Coronary artery (tissue), 2 donors: ENCODE data around the gene EXOSC7.
A peak's percentile ranks its signal among the peaks of the same experiment; 100 is the strongest.

ENCODE experiments used
- DNase-seq: peaks from one replicate; pipeline ENCODE4 v3.0.0-alpha.2; 2017; ENCODE audit warnings: low spot score
- H3K27ac ChIP-seq, 2 donors: fragments of 200-600 bp; sonication (generic); one replicate each; pipeline ENCODE4 v1.5.1; 2016 to 2019
- H3K4me3 ChIP-seq: fragments of 200-600 bp; sonication (generic); 2 replicates; pipeline ENCODE4 v1.5.1; 2016; ENCODE audit warnings: mild to moderate bottlenecking, moderate library complexity
- TF ChIP-seq, protein P1 (sequence below): fragments of 200-600 bp; sonication (generic); IDR thresholded peaks from one replicate; pipeline ENCODE4 v1.5.1; 2019; ENCODE audit warnings: antibody characterized with exemption

EXOSC7 gene

DNA sequence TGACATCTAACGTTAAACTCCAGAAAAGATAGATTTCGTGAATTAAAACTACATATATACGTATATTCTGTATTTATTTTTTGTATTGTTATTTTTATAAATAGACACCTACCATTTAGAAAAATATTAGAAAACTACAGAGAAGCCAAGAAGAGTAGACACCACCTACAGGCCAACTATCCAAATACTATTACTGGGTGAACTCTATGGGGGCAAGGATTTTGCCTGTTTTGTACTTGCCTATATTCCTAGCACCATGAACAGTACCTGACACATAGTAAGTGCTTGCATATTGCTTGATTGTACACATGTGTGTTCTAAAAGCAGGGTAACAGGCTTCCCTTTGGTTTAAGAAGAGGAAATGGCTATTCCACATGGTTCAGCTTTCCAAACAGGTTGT lies 25.7 kb downstream of the EXOSC7 start:
- no peak overlapping the region for H3K27ac ChIP-seq
- DNase-seq: no peak
- no peak overlapping the region for H3K4me3 ChIP-seq
- TF ChIP-seq, protein P1, sequence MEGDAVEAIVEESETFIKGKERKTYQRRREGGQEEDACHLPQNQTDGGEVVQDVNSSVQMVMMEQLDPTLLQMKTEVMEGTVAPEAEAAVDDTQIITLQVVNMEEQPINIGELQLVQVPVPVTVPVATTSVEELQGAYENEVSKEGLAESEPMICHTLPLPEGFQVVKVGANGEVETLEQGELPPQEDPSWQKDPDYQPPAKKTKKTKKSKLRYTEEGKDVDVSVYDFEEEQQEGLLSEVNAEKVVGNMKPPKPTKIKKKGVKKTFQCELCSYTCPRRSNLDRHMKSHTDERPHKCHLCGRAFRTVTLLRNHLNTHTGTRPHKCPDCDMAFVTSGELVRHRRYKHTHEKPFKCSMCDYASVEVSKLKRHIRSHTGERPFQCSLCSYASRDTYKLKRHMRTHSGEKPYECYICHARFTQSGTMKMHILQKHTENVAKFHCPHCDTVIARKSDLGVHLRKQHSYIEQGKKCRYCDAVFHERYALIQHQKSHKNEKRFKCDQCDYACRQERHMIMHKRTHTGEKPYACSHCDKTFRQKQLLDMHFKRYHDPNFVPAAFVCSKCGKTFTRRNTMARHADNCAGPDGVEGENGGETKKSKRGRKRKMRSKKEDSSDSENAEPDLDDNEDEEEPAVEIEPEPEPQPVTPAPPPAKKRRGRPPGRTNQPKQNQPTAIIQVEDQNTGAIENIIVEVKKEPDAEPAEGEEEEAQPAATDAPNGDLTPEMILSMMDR: no peak

DNA sequence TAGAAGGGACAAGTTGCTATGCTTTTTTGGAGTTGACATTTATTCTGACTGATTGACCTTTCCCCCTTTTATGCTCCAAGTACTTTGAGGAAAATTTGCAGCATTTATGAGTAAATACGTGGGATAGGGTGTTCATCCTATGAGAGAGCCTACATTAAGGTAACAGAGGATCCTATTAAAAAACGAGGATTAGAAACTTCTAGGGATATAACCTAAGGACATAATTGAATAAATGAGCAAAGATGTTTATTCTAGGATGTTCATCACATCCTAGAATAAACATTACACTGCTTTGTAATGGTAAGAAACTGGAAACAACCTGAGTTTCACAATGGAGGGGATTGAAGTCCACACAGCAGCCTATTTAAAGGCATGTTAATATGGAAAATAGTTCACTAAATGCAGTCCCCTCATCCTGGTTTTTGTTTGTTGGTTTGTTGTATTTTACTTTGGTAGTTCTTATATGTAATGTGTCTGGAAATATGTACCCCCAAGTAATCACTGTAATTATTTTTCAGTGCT lies 26.2 kb downstream of the EXOSC7 start:
- no peak overlapping the region for H3K27ac ChIP-seq

GRCh38 chr3:45002720-45003119 lies 26.7 kb downstream of the EXOSC7 start:
- Histone ChIP-seq H3K27ac (no peak overlapping the region), H3K4me3 (no peak overlapping the region)
- DNase-seq: no peak
- TF ChIP-seq, protein P1: no peak

More for the DNA sequence above, 26.2 kb downstream of the EXOSC7 start:
- no peak for DNase-seq
- TF ChIP-seq, protein P1: no peak
- no peak overlapping the region for H3K4me3 ChIP-seq

DNA sequence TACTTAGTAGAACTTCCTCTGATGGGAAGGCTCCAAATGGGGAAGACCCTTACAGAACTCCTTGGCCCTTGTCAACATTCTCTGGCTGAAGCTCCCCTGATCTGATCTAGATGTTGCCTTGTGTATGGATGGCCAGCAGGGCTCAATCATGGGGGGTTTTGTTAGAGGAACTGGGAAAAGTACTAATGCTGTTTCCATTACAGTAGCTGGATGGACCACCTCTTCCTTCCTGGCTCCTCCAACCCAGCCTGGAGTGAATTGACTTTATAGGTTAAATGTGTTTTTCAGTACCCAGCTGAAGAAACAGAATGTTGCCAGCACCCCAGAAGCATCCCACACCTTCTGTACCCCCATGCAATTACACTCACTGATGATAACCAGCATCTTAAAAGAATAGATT lies 27.4 kb downstream of the EXOSC7 start:
- TF ChIP-seq, protein P1: no peak
- H3K27ac ChIP-seq: no peak overlapping the region
- no peak for DNase-seq
- H3K4me3 ChIP-seq: no peak overlapping the region

- TF ChIP-seq, protein P1: no peak
- no peak overlapping the region for H3K27ac ChIP-seq
- no peak for DNase-seq
- no peak overlapping the region for H3K4me3 ChIP-seq
Observed at GRCh38 chr3:45003859-45004258, 27.8 kb downstream of the EXOSC7 start.

DNA sequence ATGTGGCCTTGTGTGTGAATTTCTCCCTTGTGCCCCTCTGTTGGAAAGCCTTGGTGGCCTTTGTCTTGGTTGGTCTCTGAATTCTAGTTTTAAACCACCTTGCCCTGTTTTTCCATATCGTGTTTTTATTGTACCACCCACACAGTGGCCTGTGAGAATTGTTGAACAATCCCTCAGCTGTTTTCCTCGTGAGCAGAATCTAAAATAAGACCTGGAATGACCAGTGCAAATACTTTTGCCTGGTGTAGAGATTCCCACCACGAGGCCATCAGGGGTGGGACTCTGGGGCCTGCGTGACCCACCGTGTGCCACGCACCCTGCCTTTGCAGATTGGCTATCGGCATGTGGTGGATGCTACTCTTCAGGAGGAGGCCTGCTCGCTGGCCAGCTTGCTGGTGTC lies 31.0 kb downstream of the EXOSC7 start:
- TF ChIP-seq, protein P1: no peak
- no peak for DNase-seq
- no peak overlapping the region for H3K27ac ChIP-seq
- H3K4me3 ChIP-seq: no peak overlapping the region

DNA sequence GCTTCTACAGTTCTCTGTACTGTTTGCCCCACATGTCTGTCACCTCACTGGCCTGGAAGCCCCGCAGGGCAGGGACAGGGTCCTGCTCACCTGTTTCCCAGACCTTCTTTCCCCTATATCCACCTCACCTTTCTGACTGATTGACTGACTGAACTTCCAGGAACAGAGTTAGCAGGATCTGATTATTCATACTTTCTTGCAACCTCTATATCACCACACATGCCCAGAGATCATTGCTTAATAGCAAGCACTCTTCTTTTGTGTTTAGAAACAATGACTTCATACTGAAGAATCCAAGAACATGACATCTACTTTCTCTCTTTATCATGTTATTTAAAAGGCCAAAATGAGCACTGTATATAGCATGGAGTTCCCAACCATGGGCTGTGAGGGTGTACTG lies 32.1 kb downstream of the EXOSC7 start:
- TF ChIP-seq, protein P1: no peak
- H3K4me3 ChIP-seq: no peak overlapping the region
- DNase-seq: no peak
- peak overlapping the region in 1 of 2 donors; percentile 7 for H3K27ac ChIP-seq
